ENCODE data around the gene CATSPERE. TPM values are rescaled to one million over a fixed set of nuclear protein-coding genes. Genes with fewer than 3 reads are reported as not detected.

CATSPERE gene
- total RNA-seq (2013; cell fraction: nucleolus; rRNA removed), result 1.3 and 1.4 TPM in 2 replicates
- 0.06 and 0.16 TPM in 2 replicates for total RNA-seq (2014; rRNA removed)
- total RNA-seq (2014; rRNA removed; fragmentation: Illumina TruSeq; extraction: Trizol), result 0.13 and 0.23 TPM in 2 replicates
- total RNA-seq (2021), result 0.08 TPM in 1 of 2 replicates, not detected in the other
- polyA plus RNA-seq (2011; ENCODE audit: low read depth), result not detected
- polyA plus RNA-seq (2011; rRNA removed), result 0.24 and 0.71 TPM in 2 replicates
- 0.10 and 0.13 TPM in 2 replicates for polyA plus RNA-seq (2011; cell fraction: cytosol; rRNA removed)
- polyA plus RNA-seq (2011; cell fraction: nucleus; rRNA removed), result 0.69 and 0.76 TPM in 2 replicates
- 0.09 and 0.24 TPM in 2 replicates for polyA plus RNA-seq (2012)
- polyA plus RNA-seq (2014; fragmentation: Illumina TruSeq; extraction: Trizol), result 0.04 TPM in 1 of 2 replicates, not detected in the other
- under 1 TPM in 1 of 2 experiments, not detected in 1; 0.18 TPM for polyA plus RNA-seq (2014; fragmentation: Nextera tagmentation; extraction: Ambion mirVana)
- 0.23 TPM in 1 of 2 replicates, not detected in the other for polyA plus RNA-seq (2014; rRNA removed)
- polyA plus RNA-seq (2016; fragmentation: Nextera tagmentation; extraction: Ambion mirVana), result under 1 TPM in 1 of 2 experiments, not detected in 1; 0.17 TPM
- 0.67 and 0.73 TPM in 2 replicates for polyA minus RNA-seq (2011; rRNA and poly(A)+ RNA removed)
- polyA minus RNA-seq (2011; cell fraction: cytosol; rRNA and poly(A)+ RNA removed), result 0.83 TPM in 1 of 2 replicates, not detected in the other
- 0.24 and 0.86 TPM in 2 replicates for polyA minus RNA-seq (2011; cell fraction: nucleus; rRNA and poly(A)+ RNA removed)
- percentile 32 among the genes with signal in this experiment for Bru-seq, nascent RNA
- BruChase-seq, experiment 1, labeled RNA remaining after a 6-hour chase, result percentile 32 among the genes with signal in this experiment
- BruChase-seq, experiment 2, labeled RNA remaining after a 2-hour chase, result percentile 39 among the genes with signal in this experiment
- long read RNA-seq, experiment 1, result 0 reads
- long read RNA-seq, experiment 2, result 0 reads

- CTCF ChIA-PET, result interaction anchor here (0.6 to 1.5 kb wide), 3 partner anchors 38 to 1198 kb away, joined by 3 to 4 read pairs (median 4); no protein-coding TSS in a partner anchor
- Histone ChIP-seq H3K79me2 (ENCODE audit: control insufficient read depth, insufficient read depth, low read length) (no peaks in the 10 kb centered on the region), H3K27ac (ENCODE audit: control insufficient read depth, insufficient read depth) (no peak within 1 kb of the TSS), H2AFZ (ENCODE audit: control insufficient read depth, low read depth, low read length) (peak within 1 kb of the TSS; percentile 87), H3K9ac (ENCODE audit: control insufficient read depth, insufficient read depth, low read length) (peak within 1 kb of the TSS; percentile 50; the same call in 1 of the 2 replicates), H3K9me3 (replicated peaks; ENCODE audit: control insufficient read depth, insufficient read depth, low read length) (no peaks in the 10 kb centered on the region), H3K4me2 (ENCODE audit: control insufficient read depth, insufficient read depth) (peak within 1 kb of the TSS; percentile 60), H4K20me1 (ENCODE audit: control insufficient read depth, insufficient read depth) (no peaks in the 10 kb centered on the region), H3K36me3 (ENCODE audit: control insufficient read depth in 2 of 2, insufficient read depth in 2 of 2, low read length in 1 of 2) (no peaks in the 10 kb centered on the region), H3K4me3 (peak within 1 kb of the TSS; percentile 35), H3K4me1 (ENCODE audit: control insufficient read depth, insufficient read depth, low read length) (no peaks in the 10 kb centered on the region), H3K27me3 (replicated peaks in 1 of 2; ENCODE audit: control insufficient read depth in 2 of 2, insufficient read depth in 2 of 2, low read length in 1 of 2) (no peaks in the 10 kb centered on the region)
- ATAC-seq (peak; percentile 99), FAIRE-seq (no peak), DNase-seq (ENCODE audit: low read depth, low spot score) (no peak)
- POLR2A ChIA-PET, result no interaction called here
- BruUV-seq (replicated peaks), result no TSS peak
- in situ Hi-C loops (cut with MboI) (no loop called here), intact Hi-C loops (cut with micrococcal nuclease; ENCODE audit: unreplicated experiment) (no loop called here)
- RAD21 ChIA-PET (ENCODE audit: unreplicated experiment), result no interaction called here
- WGBS (ENCODE audit: insufficient coverage, insufficient replicate concordance, low lambda C conversion rate, missing lambda C conversion rate), result 20% methylated on average over 56 of the region's 61 CpGs
- SMC1A ChIA-PET (ENCODE audit: uncharacterized antibody, unreplicated experiment), result interaction anchor here (0.6 to 0.7 kb wide), 2 partner anchors 159 to 498 kb away, joined by 3 read pairs; no protein-coding TSS in a partner anchor
- TF ChIP-seq YY1 (IDR thresholded peaks at IDR 0.05; ENCODE audit: low read depth, low read length) (peak; percentile 92), MTA2 (IDR thresholded peaks at IDR 0.05; ENCODE audit: low read depth) (0 out of 2 replicates have a peak, but pooled peaks have one; percentile 20), LARP7 (IDR thresholded peaks at IDR 0.05) (peak; percentile 57; the same call in 1 of the 2 replicates), HCFC1 (IDR thresholded peaks at IDR 0.05; ENCODE audit: low read length) (peak; percentile 37; the same call in 1 of the 2 replicates), CBX3 (IDR thresholded peaks at IDR 0.05; ENCODE audit: borderline replicate concordance, low read depth) (no peak), NRF1 (conservative IDR thresholded peaks at IDR 0.05; ENCODE audit: low read depth, low read length) (peak; percentile 51), SRF (IDR thresholded peaks at IDR 0.05; ENCODE audit: low read depth in 2 of 2, low read length in 2 of 2) (no peak), CREM (IDR thresholded peaks at IDR 0.05; ENCODE audit: low read depth) (0 out of 2 replicates have a peak, but pooled peaks have one; percentile 0), ZBTB33 (IDR thresholded peaks at IDR 0.05) (0 out of 2 replicates have a peak, but pooled peaks have one; percentile 42), DPF2 (IDR thresholded peaks at IDR 0.05) (peak; percentile 58), TAF1 (IDR thresholded peaks at IDR 0.05; ENCODE audit: borderline replicate concordance, low read depth, low read length) (peak; percentile 62; the same call in 1 of the 2 replicates), POLR2AphosphoS5 (IDR thresholded peaks at IDR 0.05; ENCODE audit: low read length) (peak; percentile 69), SPI1 (IDR thresholded peaks at IDR 0.05; ENCODE audit: borderline replicate concordance, insufficient read depth, low read depth, low read length) (no peak), KAT2A (conservative IDR thresholded peaks at IDR 0.05; ENCODE audit: control insufficient read depth, low read depth, low read length) (no peak), ATF3 (IDR thresholded peaks at IDR 0.05; ENCODE audit: borderline replicate concordance, extremely low read depth, low read depth, low read length) (0 out of 2 replicates have a peak, but pooled peaks have one; percentile 30)
These were observed at the start of gene CATSPERE for GRCh38 chr1:244461245-244462071. TSS of gene CATSPERE (plus strand) at chr1:244461273. CDS start at chr1:244461430, 157 bp downstream.

All from GM12878 (cell line).